Posterior cingulate gyrus (tissue), 11 donors: Measurements from ENCODE around the gene IL27RA.
"Not testable (repeated sequence)": the region's sequence is repeated elsewhere in the genome, so short reads cannot be mapped to it uniquely, and the experiment has no call there.

Experiments used
- DNase-seq, 10 donors: peaks; one replicate each; pipeline versions ENCODE4 v3.0.0 to v3.0.0-alpha.2; 2020 to 2021; ENCODE audit warnings: mixed read lengths in 3 of 10
- intact Hi-C: fragments of 100-400 bp; cut with DNase I; formaldehyde crosslinking; loops from one replicate; pipeline ENCODE4 v1.15.1; 2023

Gene IL27RA

DNA sequence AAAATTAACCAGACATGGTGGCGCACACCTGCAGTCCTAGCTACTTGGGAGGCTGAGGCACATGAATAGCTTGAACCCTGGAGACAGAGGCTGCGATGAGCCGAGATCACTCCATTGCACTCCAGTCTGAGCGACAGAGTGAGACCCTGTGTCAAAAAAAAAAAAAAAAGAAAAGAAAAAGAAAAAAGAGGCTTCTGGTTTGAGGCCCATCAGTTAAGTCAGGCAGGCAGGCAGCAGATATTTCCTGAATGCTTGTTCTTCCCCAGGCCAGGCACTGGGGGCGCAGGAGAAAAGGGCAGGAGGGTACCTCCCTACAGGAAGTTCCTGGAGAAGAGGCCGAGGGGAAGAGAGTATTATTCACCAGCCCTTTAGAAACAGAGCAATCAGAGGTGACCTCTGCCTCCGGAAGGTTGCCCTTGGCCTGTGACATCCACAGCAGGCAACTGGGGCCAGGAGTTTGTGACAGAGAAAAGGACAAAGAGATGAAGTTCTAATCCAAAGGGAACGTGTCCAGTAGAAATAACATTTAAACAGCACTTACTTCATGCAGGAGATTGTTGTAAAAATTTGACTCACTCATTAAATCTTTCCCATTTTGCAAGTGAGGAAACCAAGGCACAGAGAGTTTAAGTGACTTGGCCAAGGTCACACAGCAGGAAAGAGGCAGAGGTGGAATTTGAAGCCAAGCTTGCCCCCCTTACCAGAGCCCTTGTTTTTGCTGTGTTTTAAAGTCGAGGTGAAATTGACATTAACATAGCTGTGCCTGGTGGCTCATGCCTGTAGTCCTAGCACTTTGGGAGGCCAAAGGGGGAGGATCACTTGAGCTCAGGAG lies 7.9 kb upstream of the IL27RA start:
- peak in 2 of 10 donors; percentile 44 to 70 for DNase-seq

DNA sequence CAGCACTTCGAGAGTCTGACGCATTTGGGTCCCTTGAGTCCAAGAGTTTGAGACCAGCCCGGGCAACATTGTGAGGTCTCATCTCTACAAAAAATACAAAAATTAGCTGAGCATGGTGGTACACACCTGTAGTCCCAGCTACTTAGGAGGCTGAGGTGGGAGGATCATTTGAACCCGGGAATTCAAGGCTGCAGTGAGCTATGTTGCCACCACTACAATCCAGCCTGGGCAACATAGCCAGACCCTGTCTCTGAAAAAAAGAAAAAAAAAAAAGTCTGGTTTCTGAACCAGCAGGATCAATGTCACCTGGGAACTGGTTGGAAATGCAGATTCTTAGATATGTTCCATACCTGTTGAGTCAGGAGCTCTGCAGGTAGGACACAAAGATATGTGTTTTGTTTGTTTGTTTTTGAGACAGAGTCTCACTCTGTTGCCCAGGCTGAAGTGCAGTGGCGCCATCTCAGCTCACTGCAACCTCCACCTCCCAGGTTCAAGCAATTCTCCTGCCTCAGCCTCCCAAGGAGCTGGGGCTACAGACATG lies 4.8 kb upstream of the IL27RA start:
- intact Hi-C loops: not testable (repeated sequence)

More for the DNA sequence above, 7.9 kb upstream of the IL27RA start:
- intact Hi-C loops: no loop called here

DNA sequence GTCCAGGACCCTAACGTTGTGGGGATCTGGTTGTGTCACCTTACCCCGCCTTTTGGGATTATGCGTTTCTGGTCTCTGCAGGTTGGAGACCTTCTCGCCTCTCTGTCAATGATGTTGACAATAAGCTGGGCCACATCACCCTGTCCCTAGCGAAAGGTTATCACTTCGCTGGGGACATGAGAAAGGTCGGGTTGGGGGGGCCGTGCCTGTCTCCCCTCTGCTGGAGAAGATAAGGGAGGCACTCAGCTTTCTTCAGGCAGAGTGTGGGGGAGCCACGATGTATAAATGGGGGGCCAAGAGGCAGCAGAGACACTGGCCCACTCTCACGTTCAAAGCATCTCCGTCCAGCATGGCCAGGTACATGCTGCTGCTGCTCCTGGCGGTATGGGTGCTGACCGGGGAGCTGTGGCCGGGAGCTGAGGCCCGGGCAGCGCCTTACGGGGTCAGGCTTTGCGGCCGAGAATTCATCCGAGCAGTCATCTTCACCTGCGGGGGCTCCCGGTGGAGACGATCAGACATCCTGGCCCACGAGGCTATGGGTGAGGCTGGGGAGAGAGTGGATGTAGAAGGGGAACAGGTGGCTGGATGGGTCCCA lies 3.6 kb upstream of the IL27RA start, which contains the start of gene RLN3:
Gene RLN3, plus strand, starts transcription at position 293 of the 595 bp plus-strand sequence. Its CDS starts 57 bp downstream, at position 350.
- peak in 1 of 10 donors; percentile 36 for DNase-seq
- intact Hi-C loops: no loop called here

More for the DNA sequence above, 4.8 kb upstream of the IL27RA start:
- peak in 1 of 10 donors; percentile 14 for DNase-seq

DNA sequence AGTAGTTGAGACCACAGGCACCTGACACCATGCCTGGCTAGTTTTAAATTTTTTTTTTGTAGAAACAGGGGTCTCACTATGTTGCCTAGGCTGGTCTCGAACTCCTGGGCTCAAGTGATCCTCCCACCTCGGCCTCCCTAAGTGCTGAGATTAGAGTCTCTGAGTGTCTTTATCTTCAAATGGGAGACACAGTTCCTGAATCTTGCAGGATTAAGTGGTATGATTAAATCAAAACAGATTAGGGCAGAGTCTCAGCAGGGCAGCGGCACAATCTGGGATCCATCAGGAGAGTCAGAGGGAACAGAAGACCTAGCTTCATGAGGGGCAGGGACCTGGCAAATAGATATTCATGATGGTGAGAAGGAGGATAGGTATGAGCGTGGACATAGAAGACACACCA lies 2.7 kb upstream of the IL27RA start:
- intact Hi-C loops: no loop called here
- peak in 1 of 10 donors; percentile 44 for DNase-seq

DNA sequence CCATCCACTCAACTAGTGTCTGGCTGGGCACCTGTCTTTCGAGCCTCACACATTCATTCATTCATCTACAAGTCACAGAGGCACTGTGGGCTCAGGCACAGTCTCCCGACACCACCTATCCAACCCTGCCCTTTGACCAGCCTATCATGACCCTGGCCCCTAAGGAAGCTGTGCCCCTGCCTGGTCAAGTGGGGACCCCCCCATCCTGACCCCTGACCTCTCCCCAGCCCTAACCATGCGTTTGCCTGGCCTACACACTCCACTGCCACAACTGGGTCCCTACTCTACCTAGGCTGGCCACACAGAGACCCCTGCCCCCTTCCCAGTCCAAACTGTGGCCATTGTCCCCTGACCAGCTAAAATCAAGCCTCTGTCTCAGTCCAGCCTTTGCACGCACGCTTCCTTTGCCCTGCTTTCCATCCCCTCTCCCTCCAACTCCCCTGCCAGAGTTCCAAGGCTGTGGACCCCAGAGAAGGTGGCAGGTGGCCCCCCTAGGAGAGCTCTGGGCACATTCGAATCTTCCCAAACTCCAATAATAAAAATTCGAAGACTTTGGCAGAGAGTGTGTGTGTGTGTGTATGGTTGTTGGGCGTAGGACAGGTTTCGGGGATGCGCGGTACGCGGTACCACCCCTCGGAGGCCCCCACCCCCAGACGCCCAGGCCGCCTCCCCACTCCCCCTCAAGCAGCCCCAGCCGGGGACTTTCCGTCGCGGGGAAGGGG lies 404 bp upstream of the IL27RA start:
- DNase-seq: peak in 1 of 10 donors; percentile 45
- intact Hi-C loops: no loop called here

DNA sequence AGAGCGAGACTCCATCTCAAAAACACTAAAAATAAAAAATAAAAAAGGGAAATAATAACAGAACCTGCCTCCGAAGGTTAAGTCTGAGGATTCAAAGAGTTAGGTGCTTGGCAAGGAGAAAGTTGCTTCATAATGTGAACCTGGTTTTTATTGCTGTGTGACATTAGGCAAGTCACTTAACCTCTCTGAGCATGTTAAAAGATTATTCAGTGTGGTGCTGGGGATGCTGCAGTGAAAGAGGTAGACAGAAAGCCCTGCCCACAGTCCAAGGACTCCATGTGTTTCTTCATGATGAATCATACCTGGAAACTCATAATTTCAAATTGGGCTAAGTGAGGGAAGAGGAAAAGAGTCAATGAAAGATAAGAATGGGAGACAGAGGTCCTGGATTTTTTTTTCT lies 2.4 kb downstream of the IL27RA start:
- intact Hi-C loops: no loop called here
- no peak for DNase-seq

DNA sequence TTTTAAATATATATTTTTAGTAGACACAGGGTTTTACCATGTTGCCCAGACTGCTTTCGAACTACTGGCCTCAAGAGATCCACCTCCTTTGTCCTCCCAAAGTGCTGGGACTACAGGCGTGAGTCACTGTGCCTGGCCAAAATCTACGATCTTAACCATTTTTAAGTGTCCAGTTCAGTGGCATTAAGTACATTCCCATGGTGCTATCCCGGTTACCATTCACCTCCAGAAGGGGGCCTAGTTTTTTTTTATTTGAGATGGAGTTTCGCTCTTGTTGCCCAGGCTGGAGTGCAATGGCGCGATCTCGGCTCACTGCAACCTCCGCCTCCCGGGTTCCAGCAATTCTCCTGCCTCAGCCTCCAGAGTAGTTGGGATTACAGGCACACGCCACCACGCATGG lies 3.6 kb downstream of the IL27RA start:
- intact Hi-C loops: not testable (repeated sequence)

DNA sequence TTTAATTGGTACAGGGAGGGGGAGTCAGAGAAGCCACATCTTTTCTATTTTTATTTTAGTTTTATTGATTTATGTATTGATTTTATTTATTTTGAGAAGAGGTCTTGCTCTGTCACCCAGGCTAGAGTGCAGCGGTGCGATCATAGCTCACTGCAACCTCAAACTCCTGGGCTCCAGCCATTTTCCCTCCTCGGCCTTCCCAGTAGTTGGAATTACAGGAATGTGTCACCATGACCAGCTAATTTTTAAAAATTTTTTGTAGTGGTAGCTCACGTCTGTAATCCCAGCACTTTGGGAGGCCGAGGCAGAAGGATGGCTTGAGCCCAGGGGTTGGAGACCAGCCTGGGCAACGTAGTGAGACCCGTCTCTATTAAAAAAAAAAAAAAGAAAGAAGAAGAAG lies 4.1 kb downstream of the IL27RA start:
- intact Hi-C loops: no loop called here
- DNase-seq: peak in 1 of 10 donors; percentile 19

More for the DNA sequence above, 3.6 kb downstream of the IL27RA start:
- DNase-seq: peak in 1 of 10 donors; percentile 21

DNA sequence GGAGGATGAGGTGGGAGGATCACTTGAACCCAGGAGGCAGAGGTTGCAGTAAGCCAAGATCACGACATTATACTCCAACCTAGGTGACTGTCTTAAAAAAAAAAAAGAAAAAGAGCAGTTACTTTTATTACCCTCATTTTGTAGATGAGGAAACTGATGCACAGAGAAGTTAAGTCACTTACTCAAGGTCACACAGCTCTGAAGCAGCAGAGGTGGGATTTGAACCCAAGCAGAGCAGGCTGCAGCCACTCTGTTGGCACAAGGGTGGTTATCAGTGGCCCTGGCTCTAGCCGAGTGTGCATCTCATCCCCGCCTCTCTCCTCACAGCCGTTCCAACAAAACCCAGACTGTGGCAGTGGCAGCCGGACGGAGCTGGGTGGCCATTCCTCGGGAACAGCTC lies 7.6 kb downstream of the IL27RA start:
- intact Hi-C loops: no loop called here

DNA sequence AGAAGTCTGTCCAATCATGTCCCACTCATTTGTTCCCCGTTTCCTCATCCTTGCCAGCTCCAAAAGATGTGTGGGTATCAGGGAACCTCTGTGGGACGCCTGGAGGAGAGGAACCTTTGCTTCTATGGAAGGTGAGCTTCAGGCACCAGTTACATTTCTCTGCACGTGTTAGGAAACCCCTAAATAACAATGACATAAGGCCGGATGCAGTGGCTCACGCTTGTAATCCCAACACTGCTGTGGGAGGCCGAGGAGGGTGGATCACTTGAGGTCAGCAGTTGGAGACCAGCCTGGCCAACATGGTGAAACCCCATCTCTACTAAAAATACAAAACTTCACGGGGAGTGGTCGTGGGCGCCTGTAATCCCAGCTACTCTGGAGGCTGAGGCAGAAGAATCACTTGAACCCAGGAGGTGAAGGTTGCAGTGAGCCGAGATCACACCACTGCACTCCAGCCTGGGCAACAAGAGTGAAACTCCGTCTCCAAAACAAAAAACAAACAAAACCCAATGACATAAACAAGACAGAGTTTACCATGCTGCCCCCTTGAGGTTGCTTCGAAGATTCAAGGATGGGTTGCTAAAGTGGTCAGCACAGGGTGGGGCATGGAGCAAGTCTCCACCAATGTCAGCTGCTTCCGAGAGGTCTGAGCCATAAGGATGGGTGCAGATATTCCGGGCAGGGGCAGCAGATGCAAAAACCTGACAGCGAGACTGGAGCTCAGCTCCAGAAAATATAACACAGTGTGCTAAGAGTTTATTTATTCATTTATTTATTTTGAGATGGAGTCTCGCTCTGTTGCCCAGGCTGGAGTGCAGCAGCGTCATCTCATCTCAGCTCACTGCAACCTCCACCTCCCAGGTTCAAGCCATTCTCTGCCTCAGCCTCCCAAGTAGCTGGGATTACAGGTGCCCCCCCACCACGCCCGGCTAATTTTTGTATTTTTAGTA lies 11.4 kb downstream of the IL27RA start:
- peak in 3 of 10 donors; percentile 27 to 34 (median 30) for DNase-seq
- intact Hi-C loops: not testable (repeated sequence)

More for the DNA sequence above, 7.6 kb downstream of the IL27RA start:
- DNase-seq: no peak

DNA sequence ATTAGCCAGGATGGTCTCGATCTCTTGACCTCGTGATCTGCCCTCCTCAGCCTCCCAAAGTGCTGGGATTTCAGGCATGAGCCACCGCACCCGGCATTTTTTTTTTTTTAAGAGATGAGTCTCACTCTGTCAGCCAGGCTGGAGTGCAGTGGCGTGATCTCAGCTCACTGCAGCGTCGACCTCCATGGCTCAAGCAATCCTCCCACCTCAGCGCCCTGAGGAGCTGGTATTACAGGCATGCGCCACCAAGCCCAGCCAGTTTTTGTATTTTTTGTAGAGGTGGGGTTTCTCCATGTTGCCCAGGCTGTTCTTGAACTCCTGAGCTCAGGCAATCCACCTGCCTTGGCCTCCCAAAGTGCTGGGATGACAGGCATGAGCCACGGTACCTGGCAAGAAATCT lies 16.3 kb downstream of the IL27RA start:
- intact Hi-C loops, DNase-seq: not testable (repeated sequence)

DNA sequence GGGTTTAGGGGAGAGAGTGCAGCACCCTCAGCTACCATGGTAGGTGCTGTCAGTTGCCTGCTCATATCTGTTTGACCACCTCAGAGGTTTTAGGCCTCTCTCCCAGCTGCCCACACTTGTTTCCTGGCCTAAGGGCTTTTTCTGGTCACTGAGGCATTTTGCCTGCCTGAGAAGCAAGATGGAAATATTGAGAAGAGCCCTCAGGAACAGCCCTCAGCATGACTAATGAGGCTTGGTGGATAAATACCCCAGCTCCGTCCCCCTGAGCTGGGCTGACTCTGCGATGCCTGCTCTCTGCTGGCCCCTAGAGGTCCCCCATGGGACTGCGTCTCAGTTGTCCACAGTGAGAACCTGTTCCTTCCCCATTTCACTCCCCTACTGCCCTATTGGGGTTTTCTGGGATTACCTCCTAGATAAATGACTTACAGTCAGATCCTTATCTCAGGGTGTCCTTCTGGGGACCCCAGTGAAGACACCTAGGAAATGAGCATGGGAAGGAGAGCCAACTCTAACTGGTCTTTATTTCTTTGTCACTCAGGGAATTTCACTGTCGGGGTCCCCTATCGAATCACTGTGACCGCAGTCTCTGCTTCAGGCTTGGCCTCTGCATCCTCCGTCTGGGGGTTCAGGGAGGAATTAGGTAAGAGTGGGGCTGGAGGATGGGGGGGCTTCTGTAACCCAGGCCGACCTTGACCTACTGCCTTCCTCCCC lies 17.0 kb downstream of the IL27RA start:
- DNase-seq: peak in 3 of 10 donors; percentile 17 to 40 (median 29)
- intact Hi-C loops: no loop called here

DNA sequence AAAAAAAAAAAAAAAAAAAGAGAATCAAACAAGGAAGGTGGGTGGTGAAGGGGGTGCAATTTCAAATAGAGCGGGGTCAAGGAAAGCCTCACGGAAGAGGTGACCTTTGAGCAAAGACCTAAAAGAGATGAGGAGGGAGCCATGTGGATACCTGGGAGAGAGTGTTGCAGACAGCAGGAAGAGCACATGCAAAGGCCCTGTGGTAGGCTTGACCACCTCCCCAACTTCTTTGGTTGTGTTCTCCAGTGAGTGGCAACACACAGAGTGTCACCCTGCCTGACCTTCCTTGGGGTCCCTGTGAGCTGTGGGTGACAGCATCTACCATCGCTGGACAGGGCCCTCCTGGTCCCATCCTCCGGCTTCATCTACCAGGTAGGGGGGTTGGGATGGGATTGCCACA lies 18.9 kb downstream of the IL27RA start:
- intact Hi-C loops: no loop called here

DNA sequence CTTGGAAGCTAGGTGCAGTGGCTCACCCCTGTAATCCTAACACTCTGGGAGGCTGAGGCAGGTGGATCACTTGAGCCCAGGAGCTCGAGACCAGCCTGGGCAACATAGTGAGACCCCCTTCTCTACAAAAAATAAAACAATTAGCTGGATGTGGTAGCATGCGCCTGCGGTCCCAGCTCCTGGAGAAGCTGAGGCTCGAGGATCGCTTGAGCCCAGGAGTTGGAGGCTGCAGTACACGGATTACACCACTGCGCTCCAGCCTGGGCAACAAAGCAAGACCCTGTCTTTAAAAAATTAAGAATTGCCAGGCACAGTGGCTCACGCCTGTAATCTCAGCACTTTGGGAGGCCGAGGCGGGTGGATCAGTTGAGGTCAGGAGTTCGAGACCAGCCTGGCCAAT lies 19.4 kb downstream of the IL27RA start:
- intact Hi-C loops, DNase-seq: not testable (repeated sequence)

More for the DNA sequence above, 18.9 kb downstream of the IL27RA start:
- DNase-seq: no peak

DNA sequence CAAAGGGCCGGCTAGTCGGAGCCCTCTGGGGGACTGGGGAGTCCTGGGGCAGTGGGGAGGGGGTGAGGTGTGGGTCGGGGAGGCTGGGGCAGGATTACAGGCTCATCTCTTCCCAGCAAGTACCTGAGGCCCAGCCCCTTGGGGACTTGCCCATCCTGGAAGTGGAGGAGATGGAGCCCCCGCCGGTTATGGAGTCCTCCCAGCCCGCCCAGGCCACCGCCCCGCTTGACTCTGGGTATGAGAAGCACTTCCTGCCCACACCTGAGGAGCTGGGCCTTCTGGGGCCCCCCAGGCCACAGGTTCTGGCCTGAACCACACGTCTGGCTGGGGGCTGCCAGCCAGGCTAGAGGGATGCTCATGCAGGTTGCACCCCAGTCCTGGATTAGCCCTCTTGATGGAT lies 20.4 kb downstream of the IL27RA start:
- intact Hi-C loops: no loop called here
- no peak for DNase-seq

DNA sequence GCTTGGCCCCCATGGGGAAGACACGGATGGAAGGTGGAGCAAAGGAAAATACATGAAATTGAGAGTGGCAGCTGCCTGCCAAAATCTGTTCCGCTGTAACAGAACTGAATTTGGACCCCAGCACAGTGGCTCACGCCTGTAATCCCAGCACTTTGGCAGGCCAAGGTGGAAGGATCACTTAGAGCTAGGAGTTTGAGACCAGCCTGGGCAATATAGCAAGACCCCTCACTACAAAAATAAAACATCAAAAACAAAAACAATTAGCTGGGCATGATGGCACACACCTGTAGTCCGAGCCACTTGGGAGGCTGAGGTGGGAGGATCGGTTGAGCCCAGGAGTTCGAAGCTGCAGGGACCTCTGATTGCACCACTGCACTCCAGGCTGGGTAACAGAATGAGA lies 20.9 kb downstream of the IL27RA start:
- DNase-seq: no peak

DNA sequence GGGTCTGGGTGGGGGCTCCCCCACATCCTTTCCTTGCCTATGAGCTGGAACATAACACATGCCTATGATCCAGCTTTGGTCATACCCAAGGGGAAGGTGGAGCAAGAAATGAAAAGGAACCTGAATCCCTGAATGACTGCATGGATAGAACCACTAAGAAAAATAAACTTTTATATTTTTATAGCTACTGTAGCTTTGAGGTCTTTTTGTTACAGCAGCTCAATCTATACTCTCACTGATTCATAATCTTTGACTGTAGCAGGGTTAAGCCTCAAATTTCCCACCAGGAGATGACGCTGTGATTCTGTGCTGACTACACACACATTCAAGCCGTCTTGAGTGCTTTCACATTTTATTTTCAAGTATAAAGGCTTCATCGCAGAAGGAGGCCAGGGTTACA lies 21.5 kb downstream of the IL27RA start:
- intact Hi-C loops: no loop called here

More for the DNA sequence above, 20.9 kb downstream of the IL27RA start:
- intact Hi-C loops: no loop called here

DNA sequence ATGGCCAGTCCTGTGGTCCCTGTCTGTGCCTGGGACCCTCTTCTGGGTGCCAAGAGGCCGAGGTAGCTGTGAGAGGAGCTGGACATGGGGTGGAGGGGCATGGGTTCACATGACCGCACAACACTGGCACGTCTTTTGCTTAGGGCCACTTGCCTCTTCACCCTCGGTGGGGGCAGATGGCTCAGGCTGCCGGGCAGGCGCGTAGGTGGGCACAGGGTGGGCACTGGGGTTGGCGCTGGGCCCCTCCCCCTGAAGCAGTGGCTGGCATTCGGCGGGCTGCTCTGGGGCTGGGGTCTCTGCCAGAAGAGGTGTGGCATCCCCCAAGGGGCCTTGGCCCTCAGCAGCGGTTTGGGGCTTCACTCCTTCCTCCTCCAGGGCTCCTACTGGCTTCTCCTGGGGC lies 21.9 kb downstream of the IL27RA start:
- no peak for DNase-seq
- intact Hi-C loops: no loop called here

More for the DNA sequence above, 21.5 kb downstream of the IL27RA start:
- no peak for DNase-seq

DNA sequence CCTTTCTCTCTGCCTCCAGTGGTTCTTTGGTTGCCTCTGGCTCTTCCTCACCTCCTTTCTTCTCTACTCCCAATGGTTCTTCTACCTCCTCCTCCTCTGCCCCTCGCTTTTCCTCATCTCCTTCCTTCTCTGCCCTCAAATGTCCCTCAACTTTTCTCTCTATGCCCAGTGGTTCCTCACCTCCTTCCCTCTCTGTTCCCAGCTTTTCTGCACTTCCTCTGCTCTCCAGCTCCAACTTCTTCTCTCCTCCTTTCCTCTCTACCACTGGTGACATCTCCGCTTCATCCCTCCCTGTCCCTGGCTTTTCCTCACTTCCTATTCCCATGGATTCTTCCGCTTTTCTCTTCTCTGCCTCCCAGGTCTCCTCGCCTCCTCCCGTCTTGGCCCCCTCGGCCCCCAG lies 22.5 kb downstream of the IL27RA start:
- intact Hi-C loops: no loop called here
- DNase-seq: no peak
